Caco-2 (cell line): ENCODE results near the gene TNFAIP1. TPM values are rescaled to one million over a fixed set of nuclear protein-coding genes. Genes with fewer than 3 reads are reported as not detected.

Source experiments
- BruUV-seq: library from RNA; stranded (reverse); fragments of 400-500 nt; replicated peaks from 2 replicates; lab custom pipeline; 2021; lab: Mats Ljungman, UMichigan
- CTCF ChIA-PET: fragments of 300-600 bp; sonication (Branson Sonifier 250); formaldehyde crosslinking; loops from one replicate; lab custom pipeline; 2022; ENCODE audit warnings: antibody characterized with exemption; lab: Charles Lee
- POLR2A ChIA-PET: fragments of 300-600 bp; sonication (Branson Sonifier 250); formaldehyde crosslinking; loops from one replicate; lab custom pipeline; 2022; ENCODE audit warnings: antibody characterized with exemption; lab: Charles Lee
- DNase-seq, 2 experiments: peaks; one replicate each; pipeline versions ENCODE4 v3.0.0 to v3.0.0-alpha.2; 2020 to 2022
- H3K27me3 ChIP-seq: replicated peaks from 2 replicates; pipeline ENCODE4 v1.6.0; 2011; ENCODE audit warnings: low read length; ENCODE audit not compliant: control insufficient read depth, insufficient read depth
- H3K36me3 ChIP-seq: 2 replicates; pipeline ENCODE4 v1.5.1; 2011; ENCODE audit warnings: low read length; ENCODE audit not compliant: control insufficient read depth, insufficient read depth
- H3K4me1 ChIP-seq: fragments of 250-450 bp; sonication (Bioruptor Pico); 2 replicates; pipeline ENCODE4 v1.5.1; 2020; ENCODE audit warnings: mild to moderate bottlenecking
- H3K4me3 ChIP-seq: 2 replicates; pipeline ENCODE4 v1.5.1; 2011; ENCODE audit warnings: low read depth, mild to moderate bottlenecking, control low read depth, low read length
- H3K9me3 ChIP-seq: fragments of 250-450 bp; sonication (Bioruptor Pico); 2 replicates; pipeline ENCODE4 v1.5.1; 2020; ENCODE audit warnings: mild to moderate bottlenecking, moderate library complexity
- H3K27ac Mint-ChIP-seq: one replicate; pipeline ENCODE4 v1.8.0; 2022; ENCODE audit warnings: mixed read lengths; ENCODE audit not compliant: unreplicated experiment
- H3K27me3 Mint-ChIP-seq: one replicate; pipeline ENCODE4 v1.8.0; 2022; ENCODE audit warnings: mixed read lengths; ENCODE audit not compliant: insufficient read depth, unreplicated experiment
- H3K36me3 Mint-ChIP-seq: one replicate; pipeline ENCODE4 v1.8.0; 2022; ENCODE audit warnings: mild to moderate bottlenecking, mixed read lengths; ENCODE audit not compliant: insufficient read depth, unreplicated experiment
- H3K4me1 Mint-ChIP-seq: one replicate; pipeline ENCODE4 v1.8.0; 2022; ENCODE audit warnings: low read depth, mixed read lengths; ENCODE audit not compliant: unreplicated experiment
- H3K4me3 Mint-ChIP-seq: one replicate; pipeline ENCODE4 v1.8.0; 2022; ENCODE audit warnings: mild to moderate bottlenecking, moderate library complexity, mixed read lengths; ENCODE audit not compliant: unreplicated experiment
- H3K9me3 Mint-ChIP-seq: one replicate; pipeline ENCODE4 v1.8.0; 2022; ENCODE audit warnings: mixed read lengths; ENCODE audit not compliant: unreplicated experiment
- intact Hi-C: fragments of 100-400 bp; cut with micrococcal nuclease; formaldehyde crosslinking; loops from one replicate; pipeline ENCODE4 v1.10.0; 2022; ENCODE audit not compliant: unreplicated experiment
- total RNA-seq: library from RNA; stranded (reverse); gene quantifications from 2 replicates; pipeline ENCODE4 v1.2.3, GENCODE V29; 2022
- TF ChIP-seq, protein P1 (sequence below), 2 experiments: fragments of 200-600 bp in 1 of 2; IDR thresholded peaks; 1 replicate in 1 of 2; 2 replicates in 1 of 2; pipeline versions ENCODE4 v1.5.1 to v1.8.0; 2011 to 2022; ENCODE audit warnings: antibody characterized with exemption in 1 of 2, control low read depth in 1 of 2, inconsistent platforms in 1 of 2, low read depth in 1 of 2, low read length in 1 of 2, mild to moderate bottlenecking in 1 of 2, moderate library complexity in 1 of 2; ENCODE audit not compliant: insufficient read depth in 1 of 2, severe bottlenecking in 1 of 2, unreplicated experiment in 1 of 2

The TNFAIP1 gene
- total RNA-seq, 1 experiment from 2014 or later = 105 TPM

DNA sequence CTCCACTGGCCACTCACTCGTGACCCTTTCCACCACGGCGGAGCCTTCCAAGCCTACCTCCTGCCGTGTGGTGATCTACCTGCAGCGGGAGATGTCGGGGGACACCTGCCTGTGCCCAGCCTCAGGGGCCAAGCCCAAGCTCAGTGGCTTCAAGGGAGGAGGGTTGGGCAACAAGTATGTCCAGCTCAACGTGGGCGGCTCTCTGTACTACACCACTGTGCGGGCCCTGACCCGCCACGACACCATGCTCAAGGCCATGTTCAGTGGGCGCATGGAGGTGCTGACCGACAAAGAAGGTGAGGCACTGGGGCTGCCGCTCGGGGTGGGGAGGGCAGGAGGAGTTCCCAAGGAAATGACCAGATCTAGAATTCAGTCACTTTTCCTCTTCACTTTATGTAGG, 3.9 kb downstream of the TNFAIP1 start:
- H3K27ac Mint-ChIP-seq = no peak overlapping the region
- ChIA-PET CTCF (no interaction called here), POLR2A (interaction anchor here (0.5 to 0.6 kb wide), 4 partner anchors 23 to 66 kb away, joined by 3 to 5 read pairs (median 3); no protein-coding TSS in a partner anchor)
- H3K27me3 Mint-ChIP-seq = no peaks in the 10 kb centered on the region
- BruUV-seq = no TSS peak
- Histone ChIP-seq H3K4me1 (peaks cover 16% of the 10 kb centered on the region), H3K36me3 (peaks cover 12% of the 10 kb centered on the region), H3K27me3 (no peaks in the 10 kb centered on the region), H3K4me3 (no peak overlapping the region), H3K9me3 (no peaks in the 10 kb centered on the region)
- H3K9me3 Mint-ChIP-seq = no peaks in the 10 kb centered on the region
- DNase-seq = no peak
- peaks cover 81% of the 10 kb centered on the region for H3K36me3 Mint-ChIP-seq
- TF ChIP-seq, protein P1, sequence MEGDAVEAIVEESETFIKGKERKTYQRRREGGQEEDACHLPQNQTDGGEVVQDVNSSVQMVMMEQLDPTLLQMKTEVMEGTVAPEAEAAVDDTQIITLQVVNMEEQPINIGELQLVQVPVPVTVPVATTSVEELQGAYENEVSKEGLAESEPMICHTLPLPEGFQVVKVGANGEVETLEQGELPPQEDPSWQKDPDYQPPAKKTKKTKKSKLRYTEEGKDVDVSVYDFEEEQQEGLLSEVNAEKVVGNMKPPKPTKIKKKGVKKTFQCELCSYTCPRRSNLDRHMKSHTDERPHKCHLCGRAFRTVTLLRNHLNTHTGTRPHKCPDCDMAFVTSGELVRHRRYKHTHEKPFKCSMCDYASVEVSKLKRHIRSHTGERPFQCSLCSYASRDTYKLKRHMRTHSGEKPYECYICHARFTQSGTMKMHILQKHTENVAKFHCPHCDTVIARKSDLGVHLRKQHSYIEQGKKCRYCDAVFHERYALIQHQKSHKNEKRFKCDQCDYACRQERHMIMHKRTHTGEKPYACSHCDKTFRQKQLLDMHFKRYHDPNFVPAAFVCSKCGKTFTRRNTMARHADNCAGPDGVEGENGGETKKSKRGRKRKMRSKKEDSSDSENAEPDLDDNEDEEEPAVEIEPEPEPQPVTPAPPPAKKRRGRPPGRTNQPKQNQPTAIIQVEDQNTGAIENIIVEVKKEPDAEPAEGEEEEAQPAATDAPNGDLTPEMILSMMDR (IDR thresholded peaks at IDR 0.05; ENCODE audit: insufficient read depth in 1 of 2, low read depth in 1 of 2, low read length in 1 of 2, severe bottlenecking in 1 of 2, unreplicated experiment in 1 of 2) = no peak
- intact Hi-C loops = loop anchor here (5.0 to 10.0 kb wide), 2 partner anchors 235 to 297 kb away; partner anchors contain the start of genes ALDOC, NLK and PIGS
- no peak overlapping the region for H3K4me3 Mint-ChIP-seq
- H3K4me1 Mint-ChIP-seq = peaks cover 19% of the 10 kb centered on the region

DNA sequence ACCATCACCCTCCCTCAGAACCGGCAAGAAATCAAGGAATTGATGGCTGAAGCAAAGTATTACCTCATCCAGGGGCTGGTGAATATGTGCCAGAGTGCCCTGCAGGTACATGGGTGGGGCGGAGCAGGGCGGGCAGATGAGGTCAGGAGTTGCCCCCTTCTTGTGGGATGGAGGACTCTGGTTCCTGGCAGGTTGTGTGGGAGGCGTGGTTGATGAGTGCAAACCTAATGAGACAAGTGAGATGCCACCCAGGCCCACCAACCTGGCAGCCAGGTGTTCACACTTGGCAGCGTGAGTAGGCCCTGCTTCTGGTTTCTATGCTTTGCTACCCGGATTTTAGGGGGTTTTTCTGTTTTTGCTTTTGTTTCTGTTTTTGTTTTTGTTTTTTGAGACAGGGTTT, 4.8 kb downstream of the TNFAIP1 start:
- peaks cover 12% of the 10 kb centered on the region for H3K36me3 ChIP-seq
- Mint-ChIP-seq H3K27me3 (no peaks in the 10 kb centered on the region), H3K9me3 (no peaks in the 10 kb centered on the region), H3K4me3 (no peak overlapping the region), H3K27ac (no peak overlapping the region), H3K4me1 (peaks cover 13% of the 10 kb centered on the region), H3K36me3 (peaks cover 84% of the 10 kb centered on the region)
- intact Hi-C loops = no loop called here
- no TSS peak for BruUV-seq
- ChIA-PET CTCF (no interaction called here), POLR2A (no interaction called here)
- no peak overlapping the region for H3K4me3 ChIP-seq
- peaks cover 14% of the 10 kb centered on the region for H3K4me1 ChIP-seq
- DNase-seq = no peak
- no peaks in the 10 kb centered on the region for H3K9me3 ChIP-seq
- TF ChIP-seq, protein P1 (IDR thresholded peaks at IDR 0.05; ENCODE audit: insufficient read depth in 1 of 2, low read depth in 1 of 2, low read length in 1 of 2, severe bottlenecking in 1 of 2, unreplicated experiment in 1 of 2) = no peak
- H3K27me3 ChIP-seq = no peaks in the 10 kb centered on the region

DNA sequence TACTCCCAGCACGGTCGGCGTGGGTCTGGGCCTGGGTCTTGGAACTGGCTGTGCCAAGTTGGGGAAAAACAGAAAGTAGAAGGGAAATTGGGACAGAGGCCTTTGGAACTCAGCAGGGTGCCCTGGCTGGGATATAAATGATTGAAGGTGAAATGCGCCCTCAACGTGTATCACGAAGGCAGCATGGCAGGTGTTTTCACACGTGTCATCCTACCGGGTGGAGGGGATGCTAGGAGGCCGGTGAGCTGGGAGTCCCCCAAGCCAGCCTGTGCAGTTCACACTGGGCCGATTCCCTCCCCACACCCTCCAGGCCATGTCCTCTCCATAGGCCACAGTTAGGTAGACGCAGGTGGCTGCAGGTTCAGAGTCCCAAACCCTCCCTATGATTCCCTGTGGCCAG, 6.0 kb downstream of the TNFAIP1 start:
- peaks cover 14% of the 10 kb centered on the region for H3K36me3 ChIP-seq
- CTCF ChIA-PET = no interaction called here
- TF ChIP-seq, protein P1 (IDR thresholded peaks at IDR 0.05; ENCODE audit: insufficient read depth in 1 of 2, low read depth in 1 of 2, low read length in 1 of 2, severe bottlenecking in 1 of 2, unreplicated experiment in 1 of 2) = no peak
- intact Hi-C loops = no loop called here
- Mint-ChIP-seq H3K36me3 (peaks cover 84% of the 10 kb centered on the region), H3K4me1 (peaks cover 20% of the 10 kb centered on the region), H3K27ac (peak overlapping the region; percentile 21), H3K27me3 (no peaks in the 10 kb centered on the region), H3K9me3 (no peaks in the 10 kb centered on the region), H3K4me3 (no peak overlapping the region)
- POLR2A ChIA-PET = no interaction called here
- H3K27me3 ChIP-seq = no peaks in the 10 kb centered on the region
- peaks cover 25% of the 10 kb centered on the region for H3K4me1 ChIP-seq
- DNase-seq = no peak
- no peaks in the 10 kb centered on the region for H3K9me3 ChIP-seq
- BruUV-seq = no TSS peak
- no peak overlapping the region for H3K4me3 ChIP-seq
